HG03108 (cell line): ENCODE data around the gene PDCD1.
"Not testable (repeated sequence)": the region's sequence is repeated elsewhere in the genome, so short reads cannot be mapped to it uniquely, and the experiment has no call there.

Experiments used
- ATAC-seq: cut with Tn5 transposase; IDR thresholded peaks from one replicate; pipeline ENCODE4 v1.9.1; 2021; ENCODE audit warnings: moderate library complexity; ENCODE audit not compliant: unreplicated experiment

Gene PDCD1

DNA sequence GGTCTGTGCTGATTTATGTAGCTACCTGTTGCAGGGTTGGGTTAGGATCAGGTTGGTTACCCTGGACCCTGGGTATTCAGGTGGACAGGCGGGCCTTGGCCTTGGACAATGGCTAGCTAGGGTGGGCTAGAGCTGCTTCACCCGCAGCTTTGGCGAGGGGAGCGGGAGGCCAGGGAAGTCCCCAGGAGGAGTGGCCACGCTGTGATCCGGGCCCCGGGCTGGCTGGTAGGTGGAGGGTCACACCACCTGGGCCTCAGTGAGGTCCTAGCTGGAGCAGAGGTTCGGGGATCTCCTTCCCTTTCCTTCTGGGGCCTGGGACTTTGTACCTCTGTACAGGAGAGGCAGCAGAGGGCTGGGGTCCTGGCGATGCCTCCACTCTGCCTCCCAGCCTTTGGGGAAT is 20.6 kb upstream of the PDCD1 start:
- ATAC-seq, result no peak

- no peak for ATAC-seq
Measured at GRCh38 chr2:241877989-241878970, 19.6 kb upstream of the PDCD1 start.

- no peak for ATAC-seq
Measured at GRCh38 chr2:241877197-241877685, 18.5 kb upstream of the PDCD1 start.

DNA sequence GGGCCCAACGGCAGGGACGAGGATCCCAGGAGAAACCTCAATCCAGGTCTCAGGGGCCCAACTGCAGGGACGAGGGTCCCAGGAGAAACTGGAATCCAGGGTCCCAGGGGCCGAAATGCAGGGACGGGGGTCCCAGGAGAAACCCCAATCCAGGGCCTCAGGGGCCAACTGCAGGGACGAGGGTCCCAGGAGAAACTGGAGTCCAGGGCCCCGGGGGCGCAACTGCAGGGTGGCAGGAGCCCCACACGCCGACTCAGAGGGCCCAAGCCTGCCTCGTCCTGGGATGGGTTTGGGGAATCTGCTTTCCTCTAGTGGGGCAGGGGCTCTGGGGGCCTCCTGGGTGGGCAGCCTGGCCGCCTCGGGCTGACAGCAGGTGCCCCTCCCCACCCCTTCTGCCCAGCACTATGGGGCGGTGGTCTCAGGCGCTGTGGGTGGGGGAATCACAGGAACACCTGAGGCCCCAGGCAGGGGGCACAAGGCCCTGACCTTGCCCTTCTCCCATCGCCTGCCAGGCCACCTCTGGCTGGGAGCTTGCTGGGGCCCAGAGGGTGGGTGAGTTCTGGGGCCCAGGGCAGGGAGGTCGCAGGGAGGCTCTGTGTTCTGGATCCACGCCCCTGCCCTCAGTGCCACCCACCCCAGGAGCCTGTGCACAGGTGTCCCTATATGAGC is 18.0 kb upstream of the PDCD1 start:
- ATAC-seq, result no peak

- ATAC-seq, result not testable (repeated sequence)
Measured at GRCh38 chr2:241875754-241876527, 17.2 kb upstream of the PDCD1 start.

- no peak for ATAC-seq
Measured at GRCh38 chr2:241874277-241874925, 15.7 kb upstream of the PDCD1 start.

DNA sequence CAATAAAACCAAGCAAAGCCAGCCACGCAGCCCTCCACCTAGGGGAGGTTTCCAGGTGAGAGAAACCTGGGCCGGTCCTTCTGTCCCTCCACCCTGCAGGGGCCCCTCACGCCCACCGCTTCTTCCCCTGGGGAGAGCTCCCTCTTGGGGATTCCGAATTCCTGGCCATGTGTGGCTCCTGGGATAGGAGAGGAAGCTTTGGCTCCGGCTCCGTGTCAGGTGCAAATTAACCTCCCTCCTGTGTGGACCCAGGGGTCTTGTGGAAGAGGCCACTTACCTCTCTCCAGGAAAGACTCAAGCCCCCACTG is 15.1 kb upstream of the PDCD1 start:
- no peak for ATAC-seq

GRCh38 chr2:241873081-241873802 is 14.5 kb upstream of the PDCD1 start:
- ATAC-seq, result no peak

- ATAC-seq, result no peak
Measured at GRCh38 chr2:241872313-241872642, 13.6 kb upstream of the PDCD1 start.

- no peak for ATAC-seq
Measured at GRCh38 chr2:241871538-241872312, 13.0 kb upstream of the PDCD1 start.

- ATAC-seq, result no peak
Measured at GRCh38 chr2:241870611-241871537, 12.2 kb upstream of the PDCD1 start.

DNA sequence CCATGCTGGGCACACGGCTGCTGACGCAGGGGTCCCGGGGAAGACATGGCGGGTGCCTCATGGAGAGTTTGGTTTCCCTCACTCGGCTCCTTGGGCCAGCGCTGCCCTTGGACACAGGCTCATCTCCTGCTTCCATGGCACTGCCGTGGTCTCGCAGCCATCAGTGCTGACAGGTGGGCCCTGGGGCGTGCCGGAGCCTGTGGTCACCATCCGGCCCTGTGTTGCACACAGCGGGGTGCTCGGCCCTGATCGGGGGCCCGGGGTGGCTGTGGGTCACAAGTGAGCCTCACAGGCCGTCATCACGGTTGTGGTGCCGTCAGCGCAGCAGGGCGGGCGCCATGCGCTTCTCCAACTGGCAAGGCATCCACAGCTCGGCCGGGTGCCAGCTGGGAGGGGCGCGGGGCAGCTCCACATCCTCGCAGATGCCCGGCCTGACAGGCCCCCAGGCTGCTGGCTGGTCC is 11.4 kb upstream of the PDCD1 start:
- no peak for ATAC-seq

GRCh38 chr2:241869087-241869961 is 10.6 kb upstream of the PDCD1 start, which contains the start of gene RTP5:
RTP5 (plus strand) TSS chr2:241869729; CDS start chr2:241869757, 28 bp downstream.
- ATAC-seq, result no peak

DNA sequence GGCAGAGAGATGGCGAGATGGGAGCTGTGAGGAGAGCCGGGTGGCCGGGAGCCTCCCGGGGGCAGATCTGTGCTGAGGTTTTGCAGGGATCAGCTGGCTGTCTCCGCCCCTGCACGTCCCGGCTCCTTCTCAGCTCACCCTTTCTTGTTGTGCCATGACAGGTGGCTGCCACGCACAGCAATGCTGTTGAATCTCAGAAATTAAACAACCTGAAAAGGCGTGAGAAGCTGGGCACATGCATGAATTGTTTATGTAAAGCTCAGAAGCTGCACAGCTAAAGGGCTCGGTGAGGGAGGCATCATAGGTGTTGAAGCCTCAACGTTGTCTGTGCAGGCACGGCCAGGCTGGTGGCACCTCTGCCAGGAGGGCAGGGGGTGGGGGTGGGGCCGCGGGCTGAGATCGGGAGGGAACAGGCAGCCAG is 10.0 kb upstream of the PDCD1 start:
- no peak for ATAC-seq

DNA sequence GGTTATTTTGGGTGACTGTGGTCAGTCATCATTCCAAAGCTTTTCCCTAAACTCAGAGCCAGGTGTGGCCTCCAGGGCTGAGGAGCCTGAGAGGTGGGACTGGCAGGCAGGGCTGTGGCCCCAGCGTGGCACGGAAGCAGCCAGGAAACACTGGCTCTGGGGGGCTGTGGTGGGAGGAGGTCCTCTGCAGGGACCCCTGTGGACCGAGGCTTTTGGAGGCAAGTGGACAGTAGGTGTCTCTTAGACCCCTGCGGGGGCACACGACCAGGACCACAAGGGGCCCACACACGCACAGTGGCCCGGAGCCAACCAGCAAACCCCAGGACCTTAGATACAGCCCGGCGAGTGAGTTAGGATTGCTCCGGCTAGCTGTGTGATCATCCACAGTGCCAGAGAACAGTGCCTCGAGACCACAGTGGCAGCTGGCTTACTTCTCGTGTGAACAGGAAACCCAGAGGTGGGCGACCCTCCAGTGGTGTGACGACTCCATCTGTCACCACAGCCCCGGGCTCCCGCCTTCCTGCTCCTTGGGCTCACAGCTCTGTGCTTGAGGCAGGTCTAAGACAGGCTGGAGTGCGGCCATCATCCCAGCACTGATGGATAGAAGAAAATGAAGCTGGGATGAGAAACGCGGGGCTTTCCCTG is 9.2 kb upstream of the PDCD1 start:
- ATAC-seq, result no peak

GRCh38 chr2:241866790-241867645 is 8.3 kb upstream of the PDCD1 start:
- ATAC-seq, result no peak
